ENCODE data around the gene CSDE1. TPM values are rescaled to one million over a fixed set of nuclear protein-coding genes. Genes with fewer than 3 reads are reported as not detected.

Gene CSDE1
- total RNA-seq, 3 donors from 2014 or later (not counting 1 experiment from before 2014, with no cell fraction given): 461 to 473 (median 470) TPM

DNA sequence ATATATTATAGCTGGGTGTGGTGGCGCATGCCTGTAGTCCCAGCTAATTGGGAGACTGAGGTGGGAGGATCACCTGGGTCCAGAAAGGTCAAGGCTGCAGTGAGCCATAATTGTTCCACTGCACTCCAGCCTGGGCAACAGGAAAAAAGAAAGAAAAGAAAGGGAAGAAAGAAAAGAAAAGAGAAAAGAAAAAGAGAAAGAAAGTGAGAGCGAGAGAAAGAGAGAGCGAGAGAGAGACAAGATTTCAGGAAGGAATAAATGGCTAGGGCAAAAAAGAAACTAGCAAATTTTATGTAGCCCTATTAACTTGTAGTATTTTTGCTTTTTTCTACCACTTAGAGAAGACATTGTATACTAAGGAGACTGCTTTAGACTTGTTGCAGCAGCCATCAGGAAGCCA is 47.4 kb downstream of the CSDE1 start:
- Mint-ChIP-seq H3K9me3 (no peaks in the 10 kb centered on the region), H3K36me3 (peaks cover 10% of the 10 kb centered on the region), H3K4me1 (peaks cover 8 to 10% of the 10 kb centered on the region in 2 donors), H3K27me3 (ENCODE audit: low read depth in 2 of 2) (no peaks in the 10 kb centered on the region), H3K27ac (no peak overlapping the region), H3K4me3 (no peak overlapping the region)
- Histone ChIP-seq H3K36me3 (ENCODE audit: control insufficient read depth, insufficient read depth, low read length) (peaks cover 66% of the 10 kb centered on the region), H3K4me3 (ENCODE audit: low read length) (no peak overlapping the region), H3K9me3 (ENCODE audit: control insufficient read depth, insufficient read depth, low read length) (no peaks in the 10 kb centered on the region), H3K27ac (ENCODE audit: low read length) (no peak overlapping the region), H3K4me1 (ENCODE audit: control insufficient read depth, insufficient read depth, low read length) (peaks cover 3% of the 10 kb centered on the region), H3K27me3 (ENCODE audit: control insufficient read depth, insufficient read depth, low read length) (no peaks in the 10 kb centered on the region)
- 98% methylated on average over 3 of the region's 3 CpGs for WGBS (ENCODE audit: insufficient coverage)
- no peak for DNase-seq
- TF ChIP-seq, protein P1, sequence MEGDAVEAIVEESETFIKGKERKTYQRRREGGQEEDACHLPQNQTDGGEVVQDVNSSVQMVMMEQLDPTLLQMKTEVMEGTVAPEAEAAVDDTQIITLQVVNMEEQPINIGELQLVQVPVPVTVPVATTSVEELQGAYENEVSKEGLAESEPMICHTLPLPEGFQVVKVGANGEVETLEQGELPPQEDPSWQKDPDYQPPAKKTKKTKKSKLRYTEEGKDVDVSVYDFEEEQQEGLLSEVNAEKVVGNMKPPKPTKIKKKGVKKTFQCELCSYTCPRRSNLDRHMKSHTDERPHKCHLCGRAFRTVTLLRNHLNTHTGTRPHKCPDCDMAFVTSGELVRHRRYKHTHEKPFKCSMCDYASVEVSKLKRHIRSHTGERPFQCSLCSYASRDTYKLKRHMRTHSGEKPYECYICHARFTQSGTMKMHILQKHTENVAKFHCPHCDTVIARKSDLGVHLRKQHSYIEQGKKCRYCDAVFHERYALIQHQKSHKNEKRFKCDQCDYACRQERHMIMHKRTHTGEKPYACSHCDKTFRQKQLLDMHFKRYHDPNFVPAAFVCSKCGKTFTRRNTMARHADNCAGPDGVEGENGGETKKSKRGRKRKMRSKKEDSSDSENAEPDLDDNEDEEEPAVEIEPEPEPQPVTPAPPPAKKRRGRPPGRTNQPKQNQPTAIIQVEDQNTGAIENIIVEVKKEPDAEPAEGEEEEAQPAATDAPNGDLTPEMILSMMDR (IDR thresholded peaks at IDR 0.05): no peak
- intact Hi-C loops (cut with micrococcal nuclease): no loop called here
- no peak for ATAC-seq

DNA sequence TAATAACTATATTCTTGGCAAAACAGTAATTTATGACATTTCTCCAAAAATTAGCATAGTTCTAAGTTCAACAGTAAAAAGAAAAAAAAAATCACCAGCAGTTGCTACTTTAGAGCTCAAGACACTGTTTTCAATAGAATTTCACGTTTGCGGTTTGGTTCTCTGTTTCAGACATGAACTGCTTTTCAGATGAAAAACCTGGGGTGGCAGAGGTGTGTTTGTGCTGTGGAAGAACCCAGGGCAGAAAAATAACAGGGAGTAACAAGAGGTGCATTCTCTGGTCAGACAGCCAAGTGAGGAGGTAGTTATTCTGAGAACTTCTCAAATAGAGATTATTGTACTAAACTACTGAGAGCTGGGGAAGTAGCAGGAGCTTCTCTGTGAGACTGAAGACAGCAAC is 50.2 kb downstream of the CSDE1 start:
- Histone ChIP-seq H3K4me1 (ENCODE audit: control insufficient read depth, insufficient read depth, low read length) (no peaks in the 10 kb centered on the region), H3K4me3 (ENCODE audit: low read length) (no peak overlapping the region), H3K27me3 (ENCODE audit: control insufficient read depth, insufficient read depth, low read length) (no peaks in the 10 kb centered on the region), H3K27ac (ENCODE audit: low read length) (no peak overlapping the region), H3K36me3 (ENCODE audit: control insufficient read depth, insufficient read depth, low read length) (peaks cover 51% of the 10 kb centered on the region), H3K9me3 (ENCODE audit: control insufficient read depth, insufficient read depth, low read length) (no peaks in the 10 kb centered on the region)
- ATAC-seq (no peak), DNase-seq (no peak)
- Mint-ChIP-seq H3K36me3 (peaks cover 10% of the 10 kb centered on the region), H3K27me3 (ENCODE audit: low read depth in 2 of 2) (no peaks in the 10 kb centered on the region), H3K27ac (peak overlapping the region in 1 of 2 donors; percentile 9), H3K4me1 (no peaks in the 10 kb centered on the region), H3K9me3 (no peaks in the 10 kb centered on the region), H3K4me3 (no peak overlapping the region)
- WGBS (ENCODE audit: insufficient coverage): 92% methylated on average over 2 of the region's 2 CpGs
- TF ChIP-seq, protein P1 (IDR thresholded peaks at IDR 0.05): no peak
- intact Hi-C loops (cut with micrococcal nuclease): no loop called here

DNA sequence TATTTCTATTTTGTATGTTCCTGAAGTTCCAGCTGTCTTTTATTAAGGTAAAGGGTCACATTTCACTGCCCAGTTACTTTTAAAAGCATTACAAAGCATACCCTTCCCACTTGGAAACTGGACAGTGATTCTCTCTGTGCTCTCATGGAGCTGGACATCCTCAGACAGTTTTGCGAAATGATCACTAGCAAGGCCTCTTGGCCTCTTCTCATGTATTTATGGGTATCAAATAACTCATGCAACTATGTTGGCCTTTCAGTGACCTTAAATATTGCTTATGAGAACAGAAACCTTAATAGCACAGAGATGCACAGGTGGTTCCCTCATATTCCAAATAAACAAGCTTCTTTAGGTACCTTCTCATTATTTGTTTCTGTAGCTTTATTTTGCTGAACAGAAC is 54.5 kb downstream of the CSDE1 start:
- Histone ChIP-seq H3K36me3 (ENCODE audit: control insufficient read depth, insufficient read depth, low read length) (peaks cover 22% of the 10 kb centered on the region), H3K9me3 (ENCODE audit: control insufficient read depth, insufficient read depth, low read length) (no peaks in the 10 kb centered on the region), H3K4me3 (ENCODE audit: low read length) (no peak overlapping the region), H3K27me3 (ENCODE audit: control insufficient read depth, insufficient read depth, low read length) (no peaks in the 10 kb centered on the region), H3K4me1 (ENCODE audit: control insufficient read depth, insufficient read depth, low read length) (no peaks in the 10 kb centered on the region), H3K27ac (ENCODE audit: low read length) (no peak overlapping the region)
- WGBS (ENCODE audit: insufficient coverage): 100% methylated on average over 1 of the region's 1 CpG
- ATAC-seq: no peak
- Mint-ChIP-seq H3K4me3 (no peak overlapping the region), H3K27me3 (ENCODE audit: low read depth in 2 of 2) (no peaks in the 10 kb centered on the region), H3K36me3 (peaks cover 10% of the 10 kb centered on the region), H3K27ac (no peak overlapping the region), H3K9me3 (no peaks in the 10 kb centered on the region), H3K4me1 (no peaks in the 10 kb centered on the region)
- DNase-seq: no peak
- intact Hi-C loops (cut with micrococcal nuclease): no loop called here
- TF ChIP-seq, protein P1 (IDR thresholded peaks at IDR 0.05): no peak

DNA sequence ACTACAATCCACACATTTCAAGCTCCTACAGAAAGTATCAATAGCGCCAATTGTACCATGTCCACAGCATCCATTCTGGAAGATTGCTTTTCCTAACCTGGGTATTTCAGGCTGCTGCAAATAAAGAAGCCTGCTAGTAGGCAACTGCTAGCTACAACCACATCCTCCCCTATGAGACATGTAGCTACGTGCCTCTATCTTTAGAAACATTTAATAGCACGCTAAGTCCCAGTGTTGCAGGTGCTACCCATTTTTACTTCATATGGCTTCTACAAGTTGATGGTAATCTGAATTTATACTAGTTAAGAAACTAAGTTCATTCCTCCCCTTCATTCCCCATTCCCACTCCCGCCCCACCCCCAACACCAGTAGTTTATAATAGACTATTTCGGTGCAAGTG is 55.0 kb downstream of the CSDE1 start:
- WGBS (ENCODE audit: insufficient coverage): 72% methylated on average over 3 of the region's 5 CpGs
- no peak for ATAC-seq
- no peaks in the 10 kb centered on the region for H3K9me3 Mint-ChIP-seq
- H3K4me1 Mint-ChIP-seq: no peaks in the 10 kb centered on the region
- Histone ChIP-seq H3K4me3 (ENCODE audit: low read length) (no peak overlapping the region), H3K27me3 (ENCODE audit: control insufficient read depth, insufficient read depth, low read length) (no peaks in the 10 kb centered on the region), H3K9me3 (ENCODE audit: control insufficient read depth, insufficient read depth, low read length) (no peaks in the 10 kb centered on the region), H3K4me1 (ENCODE audit: control insufficient read depth, insufficient read depth, low read length) (no peaks in the 10 kb centered on the region), H3K27ac (ENCODE audit: low read length) (no peak overlapping the region), H3K36me3 (ENCODE audit: control insufficient read depth, insufficient read depth, low read length) (peaks cover 17% of the 10 kb centered on the region)
- TF ChIP-seq, protein P1 (IDR thresholded peaks at IDR 0.05): no peak
- no peak for DNase-seq
- H3K27me3 Mint-ChIP-seq (ENCODE audit: low read depth in 2 of 2): no peaks in the 10 kb centered on the region
- no peak overlapping the region for H3K4me3 Mint-ChIP-seq
- intact Hi-C loops (cut with micrococcal nuclease): no loop called here
- peaks cover 7% of the 10 kb centered on the region for H3K36me3 Mint-ChIP-seq
- no peak overlapping the region for H3K27ac Mint-ChIP-seq

All from natural killer cell (primary cell).